CD14-positive monocyte (primary cell): Measurements from ENCODE around the gene CD247. TPM values are rescaled to one million over a fixed set of nuclear protein-coding genes. Genes with fewer than 3 reads are reported as not detected.

Experiments
- DNase-seq, 3 donors: peaks; one replicate each; pipeline ENCODE4 v3.0.0-alpha.2; 2011 to 2022
- H2AFZ ChIP-seq: 2 replicates; pipeline ENCODE4 v1.6.0; 2012; ENCODE audit warnings: mild to moderate bottlenecking, low read depth, low read length, inconsistent platforms; ENCODE audit not compliant: insufficient read depth, poor library complexity, severe bottlenecking
- H3K27ac ChIP-seq, 2 donors: 1 replicate in 1 of 2; 2 replicates in 1 of 2; pipeline ENCODE4 v1.5.1; 2012 to 2013; ENCODE audit warnings: low read length in 2 of 2, control low read depth in 1 of 2, inconsistent platforms in 1 of 2, low read depth in 1 of 2, mild to moderate bottlenecking in 1 of 2
- H3K27me3 ChIP-seq, 2 donors: one replicate each; pipeline versions ENCODE4 v1.6.0 to v1.6.1; 2011 to 2013; ENCODE audit warnings: low read length in 2 of 2; ENCODE audit not compliant: control insufficient read depth in 2 of 2, insufficient read depth in 2 of 2
- H3K36me3 ChIP-seq, 2 donors: replicated peaks in 1 of 2; 1 replicate in 1 of 2; 2 replicates in 1 of 2; pipeline versions ENCODE4 v1.5.1 to v1.6.1; 2012 to 2013; ENCODE audit warnings: low read length in 2 of 2, control low read depth in 1 of 2, inconsistent platforms in 1 of 2, mild to moderate bottlenecking in 1 of 2; ENCODE audit not compliant: insufficient read depth in 2 of 2, control insufficient read depth in 1 of 2
- H3K4me1 ChIP-seq, 2 donors: 1 replicate in 1 of 2; 2 replicates in 1 of 2; pipeline versions ENCODE4 v1.5.1 to v1.6.1; 2012 to 2013; ENCODE audit warnings: low read length in 2 of 2, control low read depth in 1 of 2, inconsistent platforms in 1 of 2, mild to moderate bottlenecking in 1 of 2, moderate library complexity in 1 of 2; ENCODE audit not compliant: insufficient read depth in 2 of 2, control insufficient read depth in 1 of 2
- H3K4me2 ChIP-seq: replicated peaks from 2 replicates; pipeline ENCODE3; 2012; ENCODE audit warnings: low read length, moderate library complexity, mild to moderate bottlenecking; ENCODE audit not compliant: poor library complexity, severe bottlenecking; ENCODE audit errors: extremely low read depth
- H3K4me3 ChIP-seq, 3 experiments: fragments of 200-600 bp in 1 of 3; sonication (generic) in 1 of 3; replicated peaks in 1 of 3; 1 replicate in 2 of 3; 2 replicates in 1 of 3; pipeline ENCODE4 v1.5.1; 2011 to 2013; ENCODE audit warnings: low read length in 3 of 3, mild to moderate bottlenecking in 3 of 3, control low read depth in 2 of 3, low read depth in 2 of 3, inconsistent platforms in 1 of 3, moderate library complexity in 1 of 3
- H3K79me2 ChIP-seq: 2 replicates; pipeline ENCODE4 v1.6.0; 2012; ENCODE audit warnings: mild to moderate bottlenecking, control low read depth, inconsistent platforms, low read length, moderate library complexity; ENCODE audit not compliant: insufficient read depth
- H3K9ac ChIP-seq: 2 replicates; pipeline ENCODE4 v1.6.0; 2017; ENCODE audit warnings: low read length, mild to moderate bottlenecking; ENCODE audit not compliant: insufficient read depth, poor library complexity, severe bottlenecking
- H3K9me3 ChIP-seq, 2 donors: replicated peaks in 1 of 2; 1 replicate in 1 of 2; 2 replicates in 1 of 2; pipeline versions ENCODE4 v1.5.1 to v1.6.1; 2012 to 2013; ENCODE audit warnings: low read length in 2 of 2, control low read depth in 1 of 2; ENCODE audit not compliant: control insufficient read depth in 1 of 2, insufficient read depth in 1 of 2
- H4K20me1 ChIP-seq: 2 replicates; pipeline ENCODE4 v1.6.0; 2012; ENCODE audit warnings: mild to moderate bottlenecking, low read length, control low read depth, moderate library complexity; ENCODE audit not compliant: insufficient read depth
- H3K27ac Mint-ChIP-seq, 7 donors: one replicate each; pipeline ENCODE4 v1.8.0; 2020; ENCODE audit warnings: mild to moderate bottlenecking in 7 of 7, mixed read lengths in 7 of 7, moderate library complexity in 6 of 7, inconsistent platforms in 2 of 7
- H3K27me3 Mint-ChIP-seq, 3 donors: one replicate each; pipeline ENCODE4 v1.8.0; 2021 to 2022; ENCODE audit warnings: low read depth in 3 of 3, mild to moderate bottlenecking in 3 of 3, mixed read lengths in 3 of 3, moderate library complexity in 3 of 3, inconsistent platforms in 1 of 3
- H3K36me3 Mint-ChIP-seq, 2 donors: one replicate each; pipeline ENCODE4 v1.8.0; 2020; ENCODE audit warnings: mixed read lengths in 2 of 2, inconsistent platforms in 1 of 2, mild to moderate bottlenecking in 1 of 2
- H3K4me1 Mint-ChIP-seq: one replicate; pipeline ENCODE4 v1.8.0; 2020; ENCODE audit warnings: mild to moderate bottlenecking, mixed read lengths
- H3K4me3 Mint-ChIP-seq, 2 donors: one replicate each; pipeline ENCODE4 v1.8.0; 2020; ENCODE audit warnings: mild to moderate bottlenecking in 2 of 2, mixed read lengths in 2 of 2, moderate library complexity in 1 of 2
- H3K9me3 Mint-ChIP-seq, 7 donors: one replicate each; pipeline ENCODE4 v1.8.0; 2020 to 2022; ENCODE audit warnings: mixed read lengths in 7 of 7, mild to moderate bottlenecking in 6 of 7, moderate library complexity in 6 of 7, inconsistent platforms in 2 of 7
- CTCF ChIP-seq: fragments of 200-600 bp; IDR thresholded peaks from one replicate; pipeline ENCODE4 v1.8.0; 2022; ENCODE audit warnings: antibody characterized with exemption, mild to moderate bottlenecking
- WGBS: methylation state at CpG from one replicate; pipeline ENCODE4 v1.1.5; 2013; ENCODE audit warnings: missing lambda C conversion rate; ENCODE audit not compliant: insufficient coverage; 5-methylcytosine and 5-hydroxymethylcytosine counted together
- intact Hi-C, 2 donors: fragments of 100-400 bp; cut with micrococcal nuclease; formaldehyde crosslinking; loops; one replicate each; pipeline versions ENCODE4 v1.15.0 to v1.15.1; 2023
- polyA plus RNA-seq, 3 donors: library from polyadenylated mRNA; depleted of rRNA in 1 of 3; unstranded in 2 of 3; stranded (reverse) in 1 of 3; fragments of 300-500 nt in 2 of 3; fragments of >200 nt in 1 of 3; fragmentation: Illumina TruSeq in 2 of 3; gene quantifications; 1 replicate in 2 of 3; 2 replicates in 1 of 3; pipeline ENCODE4 v1.2.3, GENCODE V29; 2012 to 2021

Gene CD247
- polyA plus RNA-seq, 3 donors, result 0.29 to 1.8 (median 1.6) TPM

GRCh38 chr1:167564612-167565270, 46.4 kb upstream of the CD247 start:
- Histone ChIP-seq H3K79me2 (no peaks in the 10 kb centered on the region), H4K20me1 (no peaks in the 10 kb centered on the region), H3K36me3 (no peaks in the 10 kb centered on the region), H3K4me2 (peak overlapping the region; percentile 32), H3K4me3 (peak overlapping the region in 1 of 3 experiments; percentile 33), H3K4me1 (peaks cover 52 to 58% of the 10 kb centered on the region in 2 donors), H3K9ac (no peak overlapping the region), H2AFZ (no peak overlapping the region), H3K27ac (peak overlapping the region in 1 of 2 donors; percentile 79), H3K9me3 (no peaks in the 10 kb centered on the region), H3K27me3 (no peaks in the 10 kb centered on the region)
- Mint-ChIP-seq H3K4me3 (peak overlapping the region in 1 of 2 donors; percentile 49), H3K27me3 (peaks cover 0 to 3% (median 2%) of the 10 kb centered on the region in 3 donors), H3K4me1 (peaks cover 58% of the 10 kb centered on the region), H3K36me3 (no peaks in the 10 kb centered on the region), H3K27ac (peak overlapping the region; percentile 89 to 98 (median 96)), H3K9me3 (peaks cover 0 to 2% (median 0%) of the 10 kb centered on the region in 7 donors)
- peak in 1 of 3 donors; percentile 38 for DNase-seq
- no peak for TF ChIP-seq CTCF
- 10% methylated on average over 2 of the region's 5 CpGs for WGBS
- intact Hi-C loops, result loop anchor here (5.0 to 10.0 kb wide), 3 partner anchors 33 to 70 kb away; partner anchors contain the start of gene RCSD1 (in 1 of the 2)

- peaks cover 52 to 58% of the 10 kb centered on the region in 2 donors for H3K4me1 ChIP-seq
- no peak overlapping the region for H2AFZ ChIP-seq
- peak overlapping the region; percentile 32 for H3K4me2 ChIP-seq
- intact Hi-C loops, result loop anchor here (5.0 to 10.0 kb wide), 3 partner anchors 34 to 71 kb away; partner anchors contain the start of gene RCSD1 (in 1 of the 2)
- H4K20me1 ChIP-seq, result no peaks in the 10 kb centered on the region
- peaks cover 0 to 3% (median 2%) of the 10 kb centered on the region in 3 donors for H3K27me3 Mint-ChIP-seq
- no peaks in the 10 kb centered on the region for H3K9me3 ChIP-seq
- H3K36me3 Mint-ChIP-seq, result no peaks in the 10 kb centered on the region
- no peak overlapping the region for H3K9ac ChIP-seq
- H3K4me1 Mint-ChIP-seq, result peaks cover 58% of the 10 kb centered on the region
- H3K27ac Mint-ChIP-seq, result peak overlapping the region; percentile 89 to 98 (median 96)
- H3K79me2 ChIP-seq, result no peaks in the 10 kb centered on the region
- H3K27me3 ChIP-seq, result no peaks in the 10 kb centered on the region
- peak overlapping the region in 1 of 3 experiments; percentile 33 for H3K4me3 ChIP-seq
- H3K36me3 ChIP-seq, result no peaks in the 10 kb centered on the region
- H3K27ac ChIP-seq, result peak overlapping the region; percentile 79 to 83
- no peak for TF ChIP-seq CTCF
- H3K9me3 Mint-ChIP-seq, result peaks cover 0 to 2% (median 0%) of the 10 kb centered on the region in 7 donors
- DNase-seq, result peak; percentile 87 to 90 (median 88)
- H3K4me3 Mint-ChIP-seq, result peak overlapping the region; percentile 56 to 75
- WGBS, result 14% methylated on average over 7 of the region's 7 CpGs
Measured at GRCh38 chr1:167563579-167564246, 45.4 kb upstream of the CD247 start.
